Testis (tissue), 2 donors: Measurements from ENCODE around the gene UFC1.

ENCODE experiments used
- POLR2A ChIP-seq: fragments of 450-650 bp; IDR thresholded peaks from one replicate; pipeline ENCODE4 v1.6.1; 2017; ENCODE audit warnings: antibody characterized with exemption, mild to moderate bottlenecking, moderate library complexity
- TF ChIP-seq, protein P1 (sequence below), 3 experiments: fragments of 450-650 bp in 2 of 3; fragments of 200-600 bp in 1 of 3; sonication (generic) in 1 of 3; IDR thresholded peaks; one replicate each; pipeline ENCODE4 v1.5.1; 2016 to 2019; ENCODE audit warnings: antibody characterized with exemption in 3 of 3, mild to moderate bottlenecking in 2 of 3, moderate library complexity in 1 of 3

- TF ChIP-seq, protein P1, sequence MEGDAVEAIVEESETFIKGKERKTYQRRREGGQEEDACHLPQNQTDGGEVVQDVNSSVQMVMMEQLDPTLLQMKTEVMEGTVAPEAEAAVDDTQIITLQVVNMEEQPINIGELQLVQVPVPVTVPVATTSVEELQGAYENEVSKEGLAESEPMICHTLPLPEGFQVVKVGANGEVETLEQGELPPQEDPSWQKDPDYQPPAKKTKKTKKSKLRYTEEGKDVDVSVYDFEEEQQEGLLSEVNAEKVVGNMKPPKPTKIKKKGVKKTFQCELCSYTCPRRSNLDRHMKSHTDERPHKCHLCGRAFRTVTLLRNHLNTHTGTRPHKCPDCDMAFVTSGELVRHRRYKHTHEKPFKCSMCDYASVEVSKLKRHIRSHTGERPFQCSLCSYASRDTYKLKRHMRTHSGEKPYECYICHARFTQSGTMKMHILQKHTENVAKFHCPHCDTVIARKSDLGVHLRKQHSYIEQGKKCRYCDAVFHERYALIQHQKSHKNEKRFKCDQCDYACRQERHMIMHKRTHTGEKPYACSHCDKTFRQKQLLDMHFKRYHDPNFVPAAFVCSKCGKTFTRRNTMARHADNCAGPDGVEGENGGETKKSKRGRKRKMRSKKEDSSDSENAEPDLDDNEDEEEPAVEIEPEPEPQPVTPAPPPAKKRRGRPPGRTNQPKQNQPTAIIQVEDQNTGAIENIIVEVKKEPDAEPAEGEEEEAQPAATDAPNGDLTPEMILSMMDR (IDR thresholded peaks at IDR 0.05) = no peak
- TF ChIP-seq POLR2A = no peak
Measured at GRCh38 chr1:161111117-161111516, 42.7 kb upstream of the UFC1 start.
